ENCODE data around the gene MCC.
A peak's percentile ranks its signal among the peaks of the same experiment; 100 is the strongest.

The MCC gene

DNA sequence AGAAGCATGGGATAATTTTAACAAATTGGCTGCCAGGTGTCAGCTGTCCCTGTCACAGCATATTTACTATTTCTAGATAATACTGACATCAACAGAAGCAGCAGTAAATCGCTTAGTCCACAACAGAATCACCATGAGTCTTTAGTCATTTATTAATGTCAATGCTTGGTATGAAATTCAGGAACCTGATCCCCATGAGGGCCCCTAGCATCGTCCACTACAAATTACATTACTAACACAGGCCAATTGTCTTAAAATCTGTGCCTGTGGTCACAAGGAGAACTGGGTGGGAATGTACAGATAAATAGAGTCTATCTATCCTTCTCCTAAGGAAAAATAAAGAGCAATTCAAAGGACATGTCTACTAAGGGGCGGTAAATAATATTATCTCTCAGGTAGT lies 129.6 kb downstream of the MCC start:
- DNase-seq, result no peak

DNA sequence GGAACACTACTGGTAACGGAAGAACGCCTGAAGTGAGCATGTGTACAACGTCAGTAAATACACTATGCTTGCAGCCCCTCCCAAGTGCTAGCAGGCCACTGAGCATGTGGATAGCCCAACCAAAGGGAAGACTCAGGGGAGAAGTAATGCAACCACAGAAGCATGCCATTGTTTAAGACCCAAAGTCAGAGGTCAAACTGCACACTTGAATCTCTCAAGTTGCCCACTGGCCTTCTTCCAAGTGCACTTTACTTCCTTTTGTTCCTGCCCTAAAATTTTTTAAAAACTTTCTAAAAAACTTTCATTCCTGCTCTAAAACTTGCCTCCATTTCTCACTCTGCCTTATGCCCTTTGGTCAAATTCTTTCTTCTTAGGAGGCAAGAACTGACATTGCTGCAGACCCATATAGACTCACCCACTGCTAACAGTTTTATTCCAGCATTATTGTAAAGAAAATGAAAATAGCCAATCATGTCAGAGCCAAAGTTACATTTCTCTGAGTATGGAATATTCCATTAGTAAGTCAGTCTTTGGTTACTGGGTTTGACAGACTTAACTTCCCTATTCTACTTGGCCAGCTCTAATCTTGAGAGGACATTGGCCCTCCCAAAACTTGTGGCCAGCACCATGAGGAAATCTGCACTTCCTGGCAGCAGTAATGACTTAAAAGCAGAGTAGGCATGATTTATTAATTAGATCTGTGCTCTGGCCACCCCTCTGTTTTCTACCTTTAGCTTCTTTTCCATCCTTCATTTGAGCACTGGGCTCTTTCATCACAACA lies 130.4 kb downstream of the MCC start:
- DNase-seq, result no peak

DNA sequence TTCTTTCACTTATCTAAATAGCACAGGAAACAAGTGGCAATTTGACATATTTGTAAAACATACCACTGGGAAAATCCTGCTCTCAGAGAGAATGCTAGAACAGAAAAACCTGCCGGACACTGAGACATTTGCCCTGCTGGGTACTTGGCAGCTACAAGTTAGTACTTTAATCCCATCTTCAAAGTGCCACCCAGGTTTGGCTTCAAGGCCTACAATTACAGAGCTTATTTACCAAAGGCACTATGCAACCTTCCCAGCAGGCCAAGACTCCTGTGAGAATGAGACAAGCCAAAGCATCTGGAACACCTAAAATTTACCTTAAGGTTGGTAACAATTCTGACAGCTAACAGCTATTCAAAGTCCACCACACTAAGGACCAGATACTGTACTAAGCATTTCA lies 131.8 kb downstream of the MCC start:
- no peak for DNase-seq

DNA sequence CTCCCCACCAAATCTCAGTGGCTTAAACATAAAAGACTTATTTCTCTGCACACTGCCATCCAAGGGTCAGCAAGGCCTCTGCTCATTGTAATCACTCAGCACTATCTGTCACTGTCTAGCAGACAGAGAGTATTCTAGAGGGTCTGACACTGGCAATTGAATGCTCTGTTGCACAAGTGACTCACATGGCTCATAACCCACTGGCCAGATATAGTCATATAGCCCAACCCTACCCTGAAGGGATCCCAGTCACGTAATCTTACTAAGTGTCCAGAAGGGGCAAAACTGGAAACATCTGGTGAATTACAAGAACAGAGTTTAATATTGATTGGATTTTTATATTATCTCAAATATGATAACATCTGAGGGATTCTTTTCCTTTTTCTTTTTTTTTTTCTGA lies 134.2 kb downstream of the MCC start:
- DNase-seq, result no peak

DNA sequence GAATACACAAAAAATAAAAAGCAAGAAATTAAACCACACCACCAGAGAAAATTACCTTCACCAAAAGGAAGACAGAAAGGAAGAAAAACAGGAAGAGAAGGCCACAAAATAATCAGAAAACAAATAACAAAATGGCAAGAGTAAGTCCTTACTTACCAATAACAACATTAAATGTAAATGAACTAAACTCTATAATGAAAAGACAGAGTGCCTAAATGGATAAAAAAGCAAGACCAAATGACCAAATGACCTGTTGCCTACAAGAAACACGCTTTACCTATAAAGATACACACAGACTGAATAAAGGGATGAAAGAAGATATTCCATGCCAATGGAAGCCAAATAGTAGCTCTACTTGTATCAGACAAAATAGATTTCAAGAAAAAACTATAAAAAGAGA lies 140.7 kb downstream of the MCC start:
- DNase-seq, result no peak

DNA sequence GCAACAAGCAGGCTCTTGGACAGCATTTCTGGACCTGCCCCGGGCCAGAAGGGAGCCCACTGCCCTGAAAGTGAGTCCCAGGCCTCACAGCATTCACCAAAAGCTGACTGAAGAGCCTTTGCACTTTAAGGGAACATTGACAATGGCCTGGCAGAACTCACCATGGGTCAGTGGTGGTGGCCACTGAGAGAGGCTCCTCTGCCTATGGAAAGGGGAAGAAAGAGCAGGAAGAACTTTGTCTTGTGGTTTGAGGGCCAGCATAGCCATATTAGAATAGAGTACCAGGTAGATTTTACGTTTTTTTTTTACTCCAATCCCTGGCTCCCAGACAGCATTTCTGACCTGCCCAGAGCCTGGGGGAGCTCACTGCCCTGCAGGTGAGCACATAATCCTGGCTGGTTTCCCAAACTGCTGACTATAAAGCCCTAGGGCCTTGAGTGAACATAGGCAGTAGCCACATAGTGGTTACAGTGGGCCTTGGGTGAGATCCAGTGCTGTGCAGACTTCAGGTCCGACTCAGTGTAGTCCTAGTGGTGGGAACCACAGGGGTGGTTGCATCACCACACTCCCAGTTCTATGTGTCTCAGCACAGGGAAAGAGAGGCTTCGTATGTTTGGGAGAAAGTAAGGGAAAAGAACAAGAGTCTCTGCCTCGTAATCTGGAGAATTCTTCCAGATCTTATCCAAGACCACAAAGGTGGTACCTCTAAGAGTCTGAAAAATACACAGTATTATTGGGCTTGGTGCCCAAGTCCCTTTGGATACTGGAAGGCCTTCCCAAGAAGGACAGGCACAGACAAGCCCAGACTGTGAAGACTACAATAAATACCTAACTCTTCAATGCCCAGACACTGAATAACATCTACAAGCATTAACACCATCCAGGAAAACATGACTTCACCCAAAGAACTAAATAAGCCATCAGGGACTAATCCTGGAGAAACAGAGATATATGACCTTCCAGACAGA lies 143.0 kb downstream of the MCC start:
- DNase-seq, result no peak

DNA sequence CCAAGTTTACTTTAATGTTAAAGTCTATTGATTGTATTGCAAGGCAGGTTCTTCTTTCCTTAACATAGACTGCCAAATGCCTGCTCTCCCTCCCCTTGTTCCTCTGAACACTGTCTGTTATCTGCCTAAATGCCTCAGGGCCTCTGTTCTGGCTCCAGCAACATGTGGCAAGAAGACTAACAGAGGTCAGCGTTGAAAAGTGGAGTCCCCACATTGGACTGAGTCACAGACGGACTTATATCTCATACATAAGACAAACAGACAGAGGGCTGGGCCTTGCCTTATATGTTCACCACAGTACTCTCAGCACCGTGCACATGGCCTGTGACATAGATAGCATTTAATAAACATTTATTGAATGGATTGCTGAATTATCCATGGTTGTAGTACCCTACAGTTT lies 144.9 kb downstream of the MCC start:
- DNase-seq, result no peak

DNA sequence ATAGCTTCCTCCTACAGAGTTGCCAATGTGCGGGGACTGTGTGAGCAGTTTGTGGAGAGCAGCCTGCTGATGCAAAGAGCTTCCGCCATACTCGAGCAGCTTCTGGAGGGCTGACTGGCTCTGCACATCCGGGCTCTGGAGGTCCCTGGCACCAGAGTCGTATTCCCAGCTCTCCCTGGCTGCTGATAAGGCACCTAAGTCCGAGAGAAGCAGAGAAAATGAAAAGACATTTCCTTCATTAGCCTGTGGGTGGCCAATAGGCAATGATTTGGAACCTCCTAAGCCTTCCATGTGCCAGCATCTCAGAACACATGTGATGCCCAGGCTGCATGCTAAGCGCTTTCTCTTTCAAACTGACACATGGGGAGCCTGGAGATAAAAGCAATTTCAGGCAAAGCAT lies 147.7 kb downstream of the MCC start:
- no peak for DNase-seq

DNA sequence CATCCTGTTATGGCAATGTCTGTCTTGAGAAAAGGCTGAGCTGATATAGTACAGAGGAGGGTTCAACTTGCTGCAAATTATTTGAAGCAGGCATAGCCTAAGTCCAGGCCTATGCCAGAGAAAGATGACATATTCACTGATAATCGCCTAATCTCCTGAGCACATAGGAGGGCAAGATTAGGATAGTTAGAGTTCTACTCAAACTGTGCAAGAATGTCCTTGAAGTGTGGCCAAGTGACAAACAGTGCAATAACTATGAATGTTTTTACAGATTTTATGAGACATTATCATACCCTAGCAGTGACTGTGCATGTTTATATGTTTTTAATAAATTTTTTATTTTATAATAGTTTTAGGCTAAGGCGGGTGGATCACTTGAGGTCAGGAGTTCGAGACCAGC lies 149.6 kb downstream of the MCC start:
- DNase-seq, result no peak

DNA sequence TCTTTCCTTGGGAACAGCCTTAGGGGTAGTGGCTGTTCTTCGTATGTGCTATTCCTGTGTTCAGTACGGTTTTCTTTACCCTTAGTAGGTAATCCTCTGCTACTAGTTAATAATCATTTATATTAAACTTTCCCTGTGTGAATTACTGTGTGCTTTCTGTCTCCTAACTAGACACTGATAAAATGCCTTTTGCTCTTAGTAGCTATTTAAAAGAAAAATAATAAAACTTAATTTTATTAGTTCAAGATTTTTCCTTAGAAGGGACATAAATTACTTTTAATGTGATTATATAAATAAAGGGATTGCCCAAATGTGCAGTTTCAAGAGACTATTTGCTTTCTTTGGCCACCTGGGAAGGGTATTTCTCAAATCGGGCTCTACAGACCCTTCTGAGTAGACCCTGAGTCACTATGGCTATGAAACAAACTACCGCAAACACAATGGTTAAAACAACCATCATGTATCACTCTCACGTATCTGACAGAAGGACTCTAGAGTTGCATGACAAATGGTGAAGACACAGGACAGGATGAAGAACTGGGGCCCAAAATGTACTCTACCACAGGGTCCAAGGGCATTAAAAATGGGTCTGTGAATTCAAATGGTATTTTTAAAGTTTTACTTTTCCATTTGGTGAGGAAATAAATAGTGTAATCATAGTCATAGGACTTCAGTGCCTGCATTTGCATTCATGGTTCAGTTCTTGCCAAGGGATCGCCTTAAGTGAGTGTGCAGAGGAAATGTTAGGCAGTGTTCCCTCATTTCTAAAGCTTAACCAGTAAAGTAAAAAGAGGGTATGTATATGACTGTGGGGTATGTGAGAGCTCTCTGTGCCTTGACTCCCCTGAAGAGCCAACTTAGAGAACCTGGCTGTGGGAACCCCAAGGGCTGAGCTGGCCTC lies 150.5 kb downstream of the MCC start:
- no peak for DNase-seq

DNA sequence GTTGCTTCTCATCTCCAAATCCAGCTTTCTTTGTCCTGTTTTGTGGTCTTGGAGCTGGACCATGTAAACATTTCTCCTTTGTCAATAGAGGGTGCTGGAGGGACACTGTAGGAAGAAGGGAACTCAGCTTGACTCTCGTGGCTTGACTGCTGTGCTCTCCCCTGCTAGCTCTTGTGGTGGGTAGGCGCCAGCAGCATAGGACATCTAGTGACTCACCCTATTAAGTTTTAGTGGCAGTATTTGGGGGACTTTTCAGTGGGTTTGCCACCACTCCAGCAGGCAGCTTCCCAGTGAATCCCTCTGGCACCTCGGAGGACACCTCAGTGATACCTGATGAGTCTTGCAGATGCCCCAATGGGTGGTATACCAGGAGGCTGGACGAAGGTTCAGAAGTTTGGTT lies 151.3 kb downstream of the MCC start:
- DNase-seq, result peak; percentile 10

DNA sequence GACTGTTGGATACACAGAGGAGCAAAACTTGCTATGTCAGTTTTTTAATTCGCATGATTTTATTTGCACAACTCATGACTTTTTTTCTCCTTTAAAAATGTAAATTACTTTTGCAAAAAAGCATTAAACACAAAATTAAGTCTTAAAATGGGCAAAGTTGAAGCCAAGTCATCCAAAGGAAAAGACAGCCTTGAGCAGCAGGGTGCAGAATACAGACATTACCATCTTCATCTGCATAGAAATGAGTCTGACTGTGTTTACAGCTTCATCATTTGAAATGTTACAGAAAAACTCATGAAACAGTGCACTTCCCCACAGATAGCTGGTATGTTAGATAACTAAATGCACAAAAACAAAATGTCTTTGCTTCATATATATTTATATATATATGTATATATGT lies 154.8 kb downstream of the MCC start:
- DNase-seq, result no peak

DNA sequence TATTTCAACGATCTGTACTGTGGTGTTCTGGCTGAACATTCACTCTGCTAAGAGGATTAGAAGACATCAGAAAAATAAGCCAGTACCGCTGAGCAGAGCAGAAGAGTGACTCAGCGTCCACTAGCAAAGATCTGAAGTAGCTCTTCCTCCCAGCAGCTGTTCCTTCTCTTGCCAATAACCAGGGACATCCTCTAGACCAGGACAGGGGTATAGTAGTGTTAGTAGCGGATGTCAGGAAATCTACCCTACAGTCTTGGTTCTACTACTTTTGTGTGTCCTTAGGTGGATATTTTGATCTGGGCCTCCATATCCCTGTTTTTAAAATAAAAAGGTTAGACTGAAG lies 157.1 kb downstream of the MCC start:
- no peak for DNase-seq

DNA sequence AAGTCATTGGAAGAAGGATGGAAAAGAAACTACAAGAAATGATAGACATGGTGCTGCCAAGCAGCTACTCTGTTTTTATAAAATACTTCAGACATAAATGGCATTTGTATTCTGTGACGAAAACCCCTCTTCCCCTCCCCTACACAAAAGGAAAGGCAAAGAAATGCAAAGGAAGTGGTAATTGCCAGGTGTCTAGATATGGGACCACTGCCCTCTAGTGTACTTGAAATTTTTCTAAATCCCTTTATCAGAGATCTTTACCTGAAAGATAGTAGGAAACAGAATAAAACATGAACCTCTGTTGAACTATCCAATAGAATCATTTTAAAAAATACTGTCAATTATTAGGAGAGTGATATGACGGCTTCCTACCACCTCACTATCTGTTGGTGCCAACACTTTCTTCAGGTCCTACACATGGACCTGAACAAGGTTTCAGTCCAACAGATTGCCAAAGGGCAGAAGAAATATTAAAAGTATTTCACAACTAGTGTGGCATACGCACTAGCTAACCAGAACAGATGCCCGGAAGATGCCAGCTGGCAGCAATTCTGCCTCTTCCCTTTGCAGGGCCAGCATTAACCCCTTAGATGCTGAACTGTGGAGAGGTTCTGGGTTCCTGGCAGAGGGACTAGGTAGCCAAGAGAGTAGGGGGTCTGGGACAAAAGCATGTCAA lies 157.6 kb downstream of the MCC start:
- peak; percentile 70 for DNase-seq

DNA sequence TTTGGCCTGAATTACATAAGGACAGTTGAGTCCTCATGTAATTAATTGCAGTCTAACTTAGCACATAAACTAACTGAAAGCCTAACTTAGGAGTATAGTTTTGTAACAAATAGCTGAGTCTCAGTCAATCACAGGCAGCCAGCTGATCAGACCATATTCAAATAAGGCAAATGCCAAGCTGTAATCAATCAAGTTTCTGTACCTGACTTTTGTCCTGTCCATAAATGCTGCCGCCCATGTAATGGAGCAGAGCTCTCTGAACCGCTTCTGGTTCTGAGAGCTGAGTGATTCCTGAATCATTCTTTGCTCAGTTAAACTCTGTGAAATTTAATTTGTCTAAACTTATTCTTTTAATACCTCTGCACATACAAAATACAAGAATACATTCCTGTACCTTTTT lies 158.3 kb downstream of the MCC start:
- DNase-seq, result no peak

DNA sequence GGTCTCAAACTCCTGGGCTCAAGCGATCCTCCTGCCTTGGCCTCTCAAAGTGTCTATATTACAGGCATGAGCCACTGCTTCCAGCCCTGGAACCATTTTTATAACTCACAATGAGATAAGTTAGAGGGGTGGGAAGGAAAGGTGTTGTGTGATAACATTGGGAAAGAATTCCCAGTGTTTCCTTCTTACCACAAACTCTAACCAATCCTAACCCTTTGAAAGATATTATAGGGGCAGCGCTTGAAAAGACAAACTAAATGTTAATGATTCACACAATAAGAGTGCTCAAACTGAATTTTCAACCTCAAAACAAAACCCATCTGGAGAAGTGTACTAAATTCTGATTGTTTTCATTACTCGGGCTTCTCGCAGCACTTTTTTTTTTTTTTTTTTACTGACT lies 163.2 kb downstream of the MCC start:
- no peak for DNase-seq

DNA sequence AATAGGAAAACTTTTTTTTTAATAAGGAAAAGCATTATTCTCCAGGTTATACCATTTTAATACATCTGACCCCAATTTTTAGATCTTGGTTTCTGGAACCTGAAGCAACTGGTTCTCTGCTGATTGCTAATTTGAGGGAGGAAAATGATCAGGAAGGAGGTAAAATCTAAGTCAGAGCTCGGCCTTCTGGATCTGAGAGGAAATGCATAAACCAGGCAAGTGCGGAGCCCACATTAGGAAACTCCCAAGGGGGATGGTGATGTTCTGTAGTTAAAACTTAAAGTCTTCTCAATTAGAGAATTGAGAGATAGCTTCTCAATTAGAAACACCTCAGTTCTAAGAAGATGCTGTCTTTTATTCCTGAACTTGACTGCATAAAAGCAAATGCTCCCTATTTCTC lies 167.0 kb downstream of the MCC start:
- DNase-seq, result no peak

DNA sequence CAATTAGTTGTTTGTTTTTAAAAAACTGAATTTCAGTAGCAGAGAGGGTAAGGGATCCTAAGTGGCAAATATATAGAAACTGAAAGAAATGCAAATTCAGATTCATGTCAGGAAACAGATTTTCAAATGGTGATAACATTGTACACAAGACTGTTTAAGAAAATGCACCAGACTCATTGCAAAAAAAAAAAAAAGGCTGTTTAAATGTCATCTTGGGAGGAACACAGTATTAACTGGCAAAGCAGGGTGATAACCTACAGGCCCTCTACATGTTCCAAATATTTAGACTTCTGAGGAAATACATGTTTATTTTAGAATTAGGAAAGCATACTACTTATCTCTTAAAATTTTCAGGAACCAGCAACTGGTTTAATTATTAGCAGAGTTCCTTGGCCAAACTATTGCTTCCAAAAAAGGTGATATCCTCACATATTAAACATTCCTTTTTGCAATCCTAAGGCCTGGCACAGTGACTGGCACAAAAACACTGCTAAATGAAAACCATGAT lies 167.9 kb downstream of the MCC start:
- no peak for DNase-seq

DNA sequence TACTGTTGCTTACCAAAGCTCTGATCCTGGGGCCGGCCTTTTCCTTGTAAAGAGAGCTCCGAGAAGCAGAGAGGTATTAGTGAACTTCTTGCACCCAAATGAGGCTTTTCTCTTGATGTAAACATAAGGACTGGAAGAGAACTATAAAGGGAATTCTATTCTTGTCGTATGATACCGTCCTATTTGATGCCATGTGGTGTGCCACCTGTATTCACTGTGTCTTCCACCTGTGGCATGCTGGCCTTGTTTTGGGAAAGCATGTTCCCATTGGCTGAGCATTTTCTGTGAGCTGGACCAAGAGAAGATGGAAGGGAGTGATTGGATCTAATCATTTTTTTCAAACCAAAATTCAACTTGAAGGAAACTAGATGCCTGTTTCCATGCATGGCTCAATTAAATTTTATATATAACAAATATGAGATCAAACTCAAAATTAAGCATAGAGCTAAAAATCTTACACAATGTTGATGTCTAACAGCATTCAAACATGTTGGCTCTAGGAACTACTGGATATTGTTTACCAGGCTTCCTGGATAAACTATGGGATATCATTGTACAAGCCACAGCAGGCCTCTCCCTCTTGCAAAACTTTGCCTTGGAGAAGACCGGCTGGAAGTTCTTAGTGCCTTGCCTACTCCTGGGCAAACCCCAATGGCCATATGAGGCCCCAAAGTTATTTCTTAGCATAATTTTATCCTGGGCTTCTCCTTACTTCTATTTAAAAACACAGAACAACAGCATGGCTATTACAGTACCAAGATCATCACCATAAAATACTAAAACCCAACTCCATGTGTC lies 168.8 kb downstream of the MCC start:
- no peak for DNase-seq

DNA sequence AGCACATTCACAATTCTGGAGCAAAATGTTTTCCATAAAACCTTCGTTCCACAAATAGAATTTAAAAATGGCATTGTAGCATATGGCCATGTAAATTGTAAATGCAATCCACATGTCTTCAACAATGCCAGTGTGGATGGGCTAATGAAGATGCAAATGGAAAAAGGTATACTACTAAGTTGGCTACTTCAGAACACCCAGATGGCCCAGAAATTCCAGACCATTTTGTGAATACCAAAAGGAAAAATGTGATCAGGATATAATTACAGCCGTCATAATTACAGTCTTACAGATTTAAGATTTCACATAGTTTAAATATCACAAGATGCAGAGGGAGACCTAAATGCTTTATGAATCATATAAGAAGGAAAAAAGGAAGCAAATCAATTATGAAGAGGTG lies 170.6 kb downstream of the MCC start:
- no peak for DNase-seq

DNA sequence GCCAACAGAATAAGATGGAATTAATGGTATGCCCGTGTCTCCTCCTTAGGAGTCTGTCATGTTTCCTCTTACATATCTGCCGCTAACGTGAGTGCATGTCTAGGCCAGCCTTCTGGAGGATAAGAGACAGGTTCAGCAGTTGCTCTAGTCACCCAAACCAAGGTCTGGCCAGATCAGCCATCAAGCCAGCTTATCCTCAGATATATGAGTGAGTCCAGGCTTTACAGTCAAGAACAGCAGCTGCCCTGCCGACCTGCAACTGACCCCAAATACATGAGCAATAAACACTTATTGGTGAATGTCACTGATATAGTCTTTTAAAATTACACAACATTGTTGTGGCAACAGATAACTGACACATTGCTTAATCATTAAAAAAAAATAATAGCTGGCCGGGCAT lies 177.0 kb downstream of the MCC start:
- no peak for DNase-seq

DNA sequence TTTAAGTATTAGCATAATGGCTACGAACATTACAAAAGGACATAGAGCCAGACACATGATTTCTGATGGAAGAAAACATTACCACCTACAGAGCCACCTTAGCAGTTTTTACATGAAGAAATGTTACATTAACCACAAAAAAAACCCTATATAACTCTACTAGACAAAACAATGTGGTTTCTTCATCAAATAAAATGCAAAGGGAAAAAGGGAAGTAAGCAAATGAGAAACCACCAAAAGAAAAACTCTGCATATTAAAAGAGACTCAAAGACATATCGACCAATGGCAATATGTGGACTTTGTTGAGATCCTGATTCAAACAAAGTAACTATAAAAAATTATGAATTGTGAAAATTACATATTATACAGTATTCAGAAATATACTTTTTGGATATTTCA lies 186.1 kb downstream of the MCC start:
- DNase-seq, result no peak

Data from CD4-positive, alpha-beta T cell treated with Interleukin-17A for 1 hour (primary cell).